LNCaP clone FGC (cell line): ENCODE measurements around the gene PPP2R1B.
"Not testable (repeated sequence)": the region's sequence is repeated elsewhere in the genome, so short reads cannot be mapped to it uniquely, and the experiment has no call there.

Source experiments
- DNase-seq: peaks from one replicate; pipeline ENCODE4 v3.0.0-alpha.2; 2011; ENCODE audit warnings: low read depth
- H3K4me3 ChIP-seq: 2 replicates; pipeline ENCODE4 v1.5.1; 2011; ENCODE audit warnings: mild to moderate bottlenecking, low read depth, low read length, control low read depth
- CTCF ChIP-seq: IDR thresholded peaks from 2 replicates; pipeline ENCODE4 v1.5.1; 2012; ENCODE audit warnings: mild to moderate bottlenecking; ENCODE audit not compliant: control insufficient read depth, insufficient read depth; ENCODE audit errors: extremely low read depth

PPP2R1B gene

GRCh38 chr11:111719379-111719778, 46.8 kb downstream of the PPP2R1B start:
- no peak for TF ChIP-seq CTCF
- no peak for DNase-seq
- H3K4me3 ChIP-seq, result no peak overlapping the region

GRCh38 chr11:111718859-111719258, 47.3 kb downstream of the PPP2R1B start:
- no peak for TF ChIP-seq CTCF
- DNase-seq, result no peak
- H3K4me3 ChIP-seq, result no peak overlapping the region

- no peak for TF ChIP-seq CTCF
- no peak for DNase-seq
- no peak overlapping the region for H3K4me3 ChIP-seq
Measured at GRCh38 chr11:111718436-111718835, 47.8 kb downstream of the PPP2R1B start.

GRCh38 chr11:111717660-111718059, 48.5 kb downstream of the PPP2R1B start:
- not testable (repeated sequence) for H3K4me3 ChIP-seq, DNase-seq

GRCh38 chr11:111715142-111715816, 50.9 kb downstream of the PPP2R1B start:
- TF ChIP-seq CTCF, result no peak
- no peak for DNase-seq
- H3K4me3 ChIP-seq, result no peak overlapping the region

- H3K4me3 ChIP-seq, result no peak overlapping the region
- TF ChIP-seq CTCF, result no peak
- no peak for DNase-seq
Measured at GRCh38 chr11:111714522-111714921, 51.7 kb downstream of the PPP2R1B start.

- no peak for TF ChIP-seq CTCF
- DNase-seq, result no peak
- H3K4me3 ChIP-seq, result no peak overlapping the region
Measured at GRCh38 chr11:111707691-111708067, 58.5 kb downstream of the PPP2R1B start.
